ENCODE measurements around the gene VPS8.

- TF ChIP-seq CTCF (IDR thresholded peaks at IDR 0.05) (no peak), POLR2A (IDR thresholded peaks at IDR 0.05) (no peak), EP300 (IDR thresholded peaks at IDR 0.05) (no peak)
Measured at GRCh38 chr3:184845819-184846218, 33.9 kb downstream of the VPS8 start.
